Measurements from ENCODE around the gene CCR7.
A peak's percentile ranks its signal among the peaks of the same experiment; 100 is the strongest.

Gene CCR7

GRCh38 chr17:40534371-40535189 is 30.7 kb downstream of the CCR7 start:
- Mint-ChIP-seq H3K4me3 (peak overlapping the region; percentile 42), H3K9me3 (no peaks in the 10 kb centered on the region), H3K36me3 (no peaks in the 10 kb centered on the region), H3K4me1 (peaks cover 47% of the 10 kb centered on the region), H3K27ac (peak overlapping the region; percentile 96), H3K27me3 (no peaks in the 10 kb centered on the region)
- DNase-seq (ENCODE audit: low spot score in 2 of 2) (no peak), ATAC-seq (ENCODE audit: low read depth) (no peak)

DNA sequence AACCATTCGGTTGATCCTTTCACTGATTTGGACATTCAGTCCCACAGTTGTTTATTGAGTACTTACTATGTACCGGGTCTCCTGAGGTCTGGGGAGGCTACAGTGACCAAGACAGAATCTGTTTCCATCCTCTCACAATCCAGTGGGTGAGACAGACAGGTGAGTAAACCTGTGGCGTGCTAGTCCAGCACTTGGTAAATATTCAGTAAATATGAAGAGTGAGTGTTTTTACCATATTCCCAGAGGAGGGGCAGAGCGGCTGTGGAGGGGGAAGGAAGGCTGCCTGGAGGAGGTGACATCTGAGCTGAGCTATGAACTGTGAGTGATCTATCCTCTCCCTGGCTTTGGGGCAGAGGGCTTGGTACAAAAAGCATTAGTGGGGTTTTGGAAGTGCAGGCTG is 31.4 kb downstream of the CCR7 start:
- H3K4me1 Mint-ChIP-seq, result peaks cover 43% of the 10 kb centered on the region
- H3K4me3 Mint-ChIP-seq, result peak overlapping the region; percentile 43
- no peaks in the 10 kb centered on the region for H3K9me3 Mint-ChIP-seq
- ATAC-seq (ENCODE audit: low read depth) (no peak), DNase-seq (ENCODE audit: low spot score in 2 of 2) (no peak)
- H3K36me3 Mint-ChIP-seq, result no peaks in the 10 kb centered on the region
- H3K27ac Mint-ChIP-seq, result peak overlapping the region; percentile 96
- no peaks in the 10 kb centered on the region for H3K27me3 Mint-ChIP-seq

- Mint-ChIP-seq H3K36me3 (no peaks in the 10 kb centered on the region), H3K27me3 (no peaks in the 10 kb centered on the region), H3K9me3 (no peaks in the 10 kb centered on the region), H3K4me3 (no peak overlapping the region), H3K4me1 (peaks cover 43% of the 10 kb centered on the region), H3K27ac (peak overlapping the region; percentile 96)
- DNase-seq (ENCODE audit: low spot score in 2 of 2), result no peak
- no peak for ATAC-seq (ENCODE audit: low read depth)
Measured at GRCh38 chr17:40532520-40533253, 32.6 kb downstream of the CCR7 start.

DNA sequence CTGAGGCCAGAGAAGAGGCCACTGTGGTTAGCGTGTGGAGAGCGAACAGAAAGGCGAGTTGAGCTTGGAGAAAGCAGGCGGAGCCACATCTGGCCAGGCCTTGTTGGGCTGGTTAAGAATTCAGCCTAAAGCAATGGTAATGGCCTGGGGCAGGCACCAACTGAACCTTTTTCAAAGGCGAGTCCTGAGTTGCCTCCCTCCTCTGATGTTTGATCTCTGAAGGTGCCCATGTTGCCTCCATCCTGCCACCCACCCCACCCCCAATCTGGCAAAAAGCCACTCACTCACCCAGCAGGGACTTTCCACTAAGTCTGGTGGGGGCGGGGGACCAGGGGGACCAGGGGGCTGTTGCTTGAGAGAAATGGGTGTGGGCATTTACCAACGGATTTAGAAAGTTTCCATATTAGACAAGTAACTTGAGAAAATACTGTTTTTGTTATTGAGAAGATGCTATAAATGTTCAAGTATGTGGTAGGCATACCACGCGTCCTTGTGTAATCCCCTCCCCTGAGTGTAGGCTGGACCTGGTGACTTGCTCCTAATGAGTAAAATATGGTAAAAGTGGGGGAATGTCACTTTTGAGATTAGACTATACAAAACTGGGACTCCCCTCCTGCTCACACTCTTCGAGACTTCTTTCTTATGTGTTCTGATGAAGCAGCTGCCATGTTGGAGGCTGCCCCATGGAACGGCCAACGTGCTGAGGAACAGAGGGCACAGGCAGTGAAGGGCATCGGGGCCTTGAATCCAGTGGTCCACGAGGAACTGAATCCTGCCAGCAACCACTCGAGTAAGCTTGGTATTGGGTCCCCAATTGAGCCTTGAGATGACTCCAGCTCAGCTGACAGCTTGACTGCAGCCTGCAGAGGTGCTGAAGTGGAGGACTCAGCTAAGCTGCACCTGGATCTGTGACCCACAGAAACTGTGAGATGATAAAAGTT is 34.0 kb downstream of the CCR7 start:
- Mint-ChIP-seq H3K4me1 (peaks cover 36% of the 10 kb centered on the region), H3K9me3 (no peaks in the 10 kb centered on the region), H3K27me3 (no peaks in the 10 kb centered on the region), H3K27ac (peak overlapping the region; percentile 79), H3K36me3 (no peaks in the 10 kb centered on the region), H3K4me3 (peak overlapping the region; percentile 37)
- ATAC-seq (ENCODE audit: low read depth), result peak; percentile 28
- peak in 1 of 2 donors; percentile 34 for DNase-seq (ENCODE audit: low spot score in 2 of 2)

DNA sequence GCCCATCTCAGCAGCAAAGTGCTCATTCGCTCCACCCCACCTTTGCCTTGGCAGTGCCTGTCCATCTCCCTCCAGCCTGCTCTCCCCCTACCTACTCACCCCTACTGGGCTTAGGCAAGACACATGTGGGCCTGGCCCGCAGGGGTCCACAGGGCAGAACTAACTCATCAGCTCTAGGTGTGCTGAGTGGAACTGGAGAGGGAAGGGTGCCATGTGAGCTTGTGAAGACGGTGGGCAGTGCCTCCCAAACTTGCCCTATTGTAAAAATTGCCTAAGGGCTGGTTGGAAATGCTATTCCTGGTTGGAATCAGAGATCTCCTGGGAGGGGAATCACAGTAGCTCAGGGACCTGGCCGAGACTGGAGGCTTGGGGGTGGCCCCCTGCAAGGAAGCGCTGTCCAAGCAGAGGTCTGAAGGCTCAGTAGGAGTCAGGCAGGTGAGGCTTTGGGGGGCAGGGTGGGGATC is 34.7 kb downstream of the CCR7 start:
- Mint-ChIP-seq H3K4me3 (peak overlapping the region; percentile 37), H3K4me1 (peaks cover 33% of the 10 kb centered on the region), H3K36me3 (peaks cover 2% of the 10 kb centered on the region), H3K27ac (peak overlapping the region; percentile 79), H3K27me3 (no peaks in the 10 kb centered on the region), H3K9me3 (peaks cover 1% of the 10 kb centered on the region)
- DNase-seq (ENCODE audit: low spot score in 2 of 2) (no peak), ATAC-seq (ENCODE audit: low read depth) (no peak)

- DNase-seq (ENCODE audit: low spot score in 2 of 2), result no peak
- no peak overlapping the region for H3K27ac Mint-ChIP-seq
- peaks cover 33% of the 10 kb centered on the region for H3K4me1 Mint-ChIP-seq
- H3K36me3 Mint-ChIP-seq, result peaks cover 2% of the 10 kb centered on the region
- no peaks in the 10 kb centered on the region for H3K27me3 Mint-ChIP-seq
- H3K4me3 Mint-ChIP-seq, result no peak overlapping the region
- ATAC-seq (ENCODE audit: low read depth), result no peak
- peaks cover 3% of the 10 kb centered on the region for H3K9me3 Mint-ChIP-seq
Measured at GRCh38 chr17:40529991-40530390, 35.3 kb downstream of the CCR7 start.

- Mint-ChIP-seq H3K4me3 (no peak overlapping the region), H3K27me3 (no peaks in the 10 kb centered on the region), H3K27ac (no peak overlapping the region), H3K36me3 (peaks cover 5% of the 10 kb centered on the region), H3K9me3 (peaks cover 9% of the 10 kb centered on the region), H3K4me1 (peaks cover 27% of the 10 kb centered on the region)
- ATAC-seq (ENCODE audit: low read depth) (no peak), DNase-seq (ENCODE audit: low spot score in 2 of 2) (no peak)
Measured at GRCh38 chr17:40528692-40529417, 36.4 kb downstream of the CCR7 start.

DNA sequence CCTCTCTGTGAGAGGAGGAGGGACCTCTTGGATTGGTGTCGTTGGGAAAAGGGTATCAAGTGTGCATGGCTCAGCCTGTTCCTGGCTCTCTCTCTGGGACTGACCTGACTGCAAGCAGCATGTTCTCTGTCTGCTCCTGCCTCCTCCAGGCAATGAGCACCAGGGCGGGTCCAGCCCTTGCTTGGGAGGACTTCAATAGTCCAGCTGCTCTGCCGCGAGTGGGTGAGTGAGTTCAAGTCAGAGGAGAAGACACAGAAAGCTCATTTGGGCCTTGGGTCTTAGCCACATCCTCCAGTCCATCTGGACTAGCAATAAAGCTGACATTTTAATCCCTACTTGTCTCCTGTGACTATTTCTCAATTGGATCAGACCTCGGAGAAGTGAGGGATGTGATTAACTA is 38.6 kb downstream of the CCR7 start:
- Mint-ChIP-seq H3K27me3 (no peaks in the 10 kb centered on the region), H3K27ac (no peak overlapping the region), H3K4me1 (peaks cover 16% of the 10 kb centered on the region)

GRCh38 chr17:40525294-40525693 is 40.0 kb downstream of the CCR7 start:
- DNase-seq (ENCODE audit: low spot score in 2 of 2), result no peak
- H3K36me3 Mint-ChIP-seq, result peaks cover 9% of the 10 kb centered on the region

More for the DNA sequence above, 38.6 kb downstream of the CCR7 start:
- Mint-ChIP-seq H3K36me3 (peaks cover 9% of the 10 kb centered on the region), H3K4me3 (no peak overlapping the region), H3K9me3 (peaks cover 9% of the 10 kb centered on the region)
- DNase-seq (ENCODE audit: low spot score in 2 of 2), result no peak
- no peak for ATAC-seq (ENCODE audit: low read depth)

DNA sequence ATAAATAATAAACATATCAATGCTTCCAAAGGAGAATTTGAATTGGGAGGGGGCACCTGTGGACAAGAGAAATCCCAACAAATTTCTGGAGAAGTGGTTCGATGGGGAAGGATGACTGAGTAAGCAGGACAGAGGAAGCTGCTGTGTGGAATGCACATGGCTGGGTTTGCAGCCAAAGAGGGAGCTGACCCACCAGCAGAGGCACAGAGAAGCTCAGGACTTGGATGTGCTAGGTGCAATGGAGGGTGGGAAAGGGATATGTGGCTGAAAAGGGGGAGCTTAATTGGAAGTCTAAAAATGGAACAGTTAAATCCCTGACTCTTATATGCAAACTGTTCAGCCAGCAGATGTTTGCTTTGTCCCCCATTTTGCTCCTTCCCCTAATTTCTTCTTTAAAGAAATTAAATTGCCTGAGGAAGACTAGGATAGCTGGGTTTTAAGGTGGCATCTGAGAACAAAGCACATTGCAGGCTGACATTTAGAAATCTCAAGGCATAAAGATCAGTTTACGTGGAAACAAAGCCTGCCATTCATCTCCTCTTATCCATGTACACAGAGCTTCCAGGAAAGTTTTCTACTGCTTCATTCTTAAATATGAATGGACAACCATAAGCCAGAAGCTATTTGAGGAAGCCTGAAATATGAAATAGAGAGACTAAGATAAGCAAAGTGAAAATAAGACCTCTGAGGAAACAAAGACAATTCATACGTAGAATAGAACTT is 40.9 kb downstream of the CCR7 start:
- H3K9me3 Mint-ChIP-seq, result peaks cover 9% of the 10 kb centered on the region
- no peak overlapping the region for H3K4me3 Mint-ChIP-seq
- H3K36me3 Mint-ChIP-seq, result peaks cover 9% of the 10 kb centered on the region
- DNase-seq (ENCODE audit: low spot score in 2 of 2) (no peak), ATAC-seq (ENCODE audit: low read depth) (no peak)
- H3K27ac Mint-ChIP-seq, result no peak overlapping the region
- no peaks in the 10 kb centered on the region for H3K27me3 Mint-ChIP-seq
- peaks cover 5% of the 10 kb centered on the region for H3K4me1 Mint-ChIP-seq

More at GRCh38 chr17:40525294-40525693, 40.0 kb downstream of the CCR7 start:
- Mint-ChIP-seq H3K4me1 (peaks cover 5% of the 10 kb centered on the region), H3K9me3 (peaks cover 9% of the 10 kb centered on the region), H3K27ac (no peak overlapping the region), H3K27me3 (no peaks in the 10 kb centered on the region), H3K4me3 (no peak overlapping the region)
- ATAC-seq (ENCODE audit: low read depth), result no peak

- ATAC-seq (ENCODE audit: low read depth), result no peak
- DNase-seq (ENCODE audit: low spot score in 2 of 2), result no peak
- H3K9me3 Mint-ChIP-seq, result peaks cover 9% of the 10 kb centered on the region
- peaks cover 10% of the 10 kb centered on the region for H3K4me1 Mint-ChIP-seq
- H3K27ac Mint-ChIP-seq, result no peak overlapping the region
- no peak overlapping the region for H3K4me3 Mint-ChIP-seq
- H3K36me3 Mint-ChIP-seq, result peaks cover 9% of the 10 kb centered on the region
- H3K27me3 Mint-ChIP-seq, result no peaks in the 10 kb centered on the region
Measured at GRCh38 chr17:40522961-40523310, 42.3 kb downstream of the CCR7 start.

- peaks cover 9% of the 10 kb centered on the region for H3K9me3 Mint-ChIP-seq
- no peak overlapping the region for H3K4me3 Mint-ChIP-seq
- ATAC-seq (ENCODE audit: low read depth), result no peak
- H3K27ac Mint-ChIP-seq, result no peak overlapping the region
- H3K36me3 Mint-ChIP-seq, result peaks cover 9% of the 10 kb centered on the region
- H3K4me1 Mint-ChIP-seq, result peaks cover 12% of the 10 kb centered on the region
- DNase-seq (ENCODE audit: low spot score in 2 of 2), result no peak
- H3K27me3 Mint-ChIP-seq, result no peaks in the 10 kb centered on the region
Measured at GRCh38 chr17:40522250-40522960, 42.9 kb downstream of the CCR7 start.

Measured in memory B cell (primary cell).